ENCODE data around the gene CPED1. TPM values are rescaled to one million over a fixed set of nuclear protein-coding genes. Genes with fewer than 3 reads are reported as not detected.

The CPED1 gene
- total RNA-seq, 2 donors from 2014 or later: 4.0 to 15.9 TPM

GRCh38 chr7:121298831-121299239 lies 310.3 kb downstream of the CPED1 start:
- Histone ChIP-seq H3K9me3 (no peaks in the 10 kb centered on the region), H3K36me3 (no peaks in the 10 kb centered on the region), H3K27me3 (no peaks in the 10 kb centered on the region), H3K27ac (no peak overlapping the region), H3K4me3 (no peak overlapping the region), H3K4me1 (no peaks in the 10 kb centered on the region), H3K9ac (ENCODE audit: low read depth in 2 of 2, low read length in 2 of 2) (no peak overlapping the region)
- TF ChIP-seq, protein P1, sequence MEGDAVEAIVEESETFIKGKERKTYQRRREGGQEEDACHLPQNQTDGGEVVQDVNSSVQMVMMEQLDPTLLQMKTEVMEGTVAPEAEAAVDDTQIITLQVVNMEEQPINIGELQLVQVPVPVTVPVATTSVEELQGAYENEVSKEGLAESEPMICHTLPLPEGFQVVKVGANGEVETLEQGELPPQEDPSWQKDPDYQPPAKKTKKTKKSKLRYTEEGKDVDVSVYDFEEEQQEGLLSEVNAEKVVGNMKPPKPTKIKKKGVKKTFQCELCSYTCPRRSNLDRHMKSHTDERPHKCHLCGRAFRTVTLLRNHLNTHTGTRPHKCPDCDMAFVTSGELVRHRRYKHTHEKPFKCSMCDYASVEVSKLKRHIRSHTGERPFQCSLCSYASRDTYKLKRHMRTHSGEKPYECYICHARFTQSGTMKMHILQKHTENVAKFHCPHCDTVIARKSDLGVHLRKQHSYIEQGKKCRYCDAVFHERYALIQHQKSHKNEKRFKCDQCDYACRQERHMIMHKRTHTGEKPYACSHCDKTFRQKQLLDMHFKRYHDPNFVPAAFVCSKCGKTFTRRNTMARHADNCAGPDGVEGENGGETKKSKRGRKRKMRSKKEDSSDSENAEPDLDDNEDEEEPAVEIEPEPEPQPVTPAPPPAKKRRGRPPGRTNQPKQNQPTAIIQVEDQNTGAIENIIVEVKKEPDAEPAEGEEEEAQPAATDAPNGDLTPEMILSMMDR (IDR thresholded peaks at IDR 0.05): no peak
- no peak for DNase-seq
- intact Hi-C loops (cut with DNase I): no loop called here

DNA sequence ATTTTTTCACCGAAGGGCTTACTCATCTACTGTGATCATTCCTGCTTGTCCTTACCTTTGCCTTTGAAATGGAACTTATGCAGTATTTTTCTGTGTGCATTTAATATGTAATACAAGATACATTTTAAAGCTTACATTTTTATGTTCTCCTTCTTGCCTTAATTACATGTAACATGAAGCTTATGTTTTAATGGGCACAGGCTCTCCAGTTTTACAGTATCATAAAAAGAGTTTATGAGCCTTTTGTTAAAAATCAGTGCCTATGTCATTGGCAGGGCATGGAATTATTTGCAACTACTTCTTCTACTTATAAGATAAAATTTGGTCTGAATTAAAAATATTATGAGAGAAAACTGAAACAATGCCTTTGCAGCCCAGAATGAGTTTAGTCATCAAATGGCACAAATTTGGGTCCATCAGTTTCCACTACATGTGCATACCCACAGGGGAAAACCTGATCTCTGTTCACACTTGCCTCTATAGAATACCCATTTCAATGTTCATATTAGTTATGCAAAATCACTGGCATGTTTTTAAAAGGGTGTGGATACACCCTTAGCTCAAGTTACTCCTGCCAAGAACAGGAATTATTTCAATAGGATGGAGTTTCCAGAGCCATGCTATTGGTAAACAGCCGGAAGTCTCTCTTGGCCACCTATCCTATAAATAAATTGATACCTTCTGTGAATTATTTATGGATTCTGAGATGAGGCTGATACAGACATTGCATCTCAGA lies 312.3 kb downstream of the CPED1 start:
- no peak overlapping the region for H3K4me3 ChIP-seq
- no peak for DNase-seq
- H3K9me3 ChIP-seq: no peaks in the 10 kb centered on the region
- intact Hi-C loops (cut with DNase I): no loop called here
- no peak overlapping the region for H3K27ac ChIP-seq
- H3K4me1 ChIP-seq: no peaks in the 10 kb centered on the region
- no peak overlapping the region for H3K9ac ChIP-seq (ENCODE audit: low read depth in 2 of 2, low read length in 2 of 2)
- no peaks in the 10 kb centered on the region for H3K36me3 ChIP-seq
- TF ChIP-seq, protein P1 (IDR thresholded peaks at IDR 0.05): no peak
- no peaks in the 10 kb centered on the region for H3K27me3 ChIP-seq

DNA sequence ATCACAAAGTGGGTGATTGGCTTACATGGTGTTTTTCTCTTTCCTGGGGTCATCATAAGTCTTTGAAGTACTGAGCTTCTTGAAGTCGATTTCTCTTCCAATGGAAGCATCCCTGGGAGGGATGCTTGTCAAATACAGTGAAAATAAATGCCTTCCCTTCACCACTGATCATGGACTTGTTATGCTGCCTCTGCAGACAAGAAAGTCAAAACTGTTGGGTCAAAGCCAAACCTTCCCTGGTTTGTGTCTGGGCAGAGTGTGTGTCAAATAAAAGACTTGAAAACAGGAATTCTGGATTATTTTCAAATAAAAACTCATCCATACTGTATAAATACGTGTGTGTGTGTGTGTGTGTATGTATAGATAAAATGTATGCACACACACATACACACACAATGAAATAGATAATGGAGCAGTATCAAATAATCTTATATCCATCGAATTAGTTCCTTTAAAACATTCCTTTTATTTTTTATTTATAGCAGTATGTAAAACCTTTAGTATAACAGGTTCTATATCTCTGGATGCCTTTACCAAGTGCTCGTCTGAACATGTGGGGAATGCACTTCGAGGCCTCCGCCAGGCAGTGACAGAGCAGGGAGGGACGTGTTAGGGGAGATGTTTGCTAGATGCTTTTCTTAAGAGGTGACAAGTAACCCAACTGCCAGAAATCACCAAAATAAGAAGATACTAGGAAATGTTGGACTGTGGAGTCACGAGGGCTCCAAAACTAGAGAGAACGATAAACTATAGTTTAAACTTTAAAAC lies 313.1 kb downstream of the CPED1 start:
- no peak overlapping the region for H3K27ac ChIP-seq
- no peak overlapping the region for H3K9ac ChIP-seq (ENCODE audit: low read depth in 2 of 2, low read length in 2 of 2)

GRCh38 chr7:121302214-121302745 lies 313.8 kb downstream of the CPED1 start:
- H3K9ac ChIP-seq (ENCODE audit: low read depth in 2 of 2, low read length in 2 of 2): no peak overlapping the region
- H3K36me3 ChIP-seq: no peaks in the 10 kb centered on the region
- TF ChIP-seq, protein P1 (IDR thresholded peaks at IDR 0.05): no peak
- intact Hi-C loops (cut with DNase I): no loop called here
- H3K4me1 ChIP-seq: no peaks in the 10 kb centered on the region
- H3K9me3 ChIP-seq: no peaks in the 10 kb centered on the region
- no peaks in the 10 kb centered on the region for H3K27me3 ChIP-seq
- no peak overlapping the region for H3K4me3 ChIP-seq
- no peak for DNase-seq
- H3K27ac ChIP-seq: no peak overlapping the region

More for the DNA sequence above, 313.1 kb downstream of the CPED1 start:
- intact Hi-C loops (cut with DNase I): no loop called here
- Histone ChIP-seq H3K27me3 (no peaks in the 10 kb centered on the region), H3K9me3 (no peaks in the 10 kb centered on the region), H3K4me3 (no peak overlapping the region), H3K4me1 (no peaks in the 10 kb centered on the region), H3K36me3 (no peaks in the 10 kb centered on the region)
- DNase-seq: no peak
- TF ChIP-seq, protein P1 (IDR thresholded peaks at IDR 0.05): no peak

GRCh38 chr7:121303422-121304101 lies 315.1 kb downstream of the CPED1 start:
- H3K4me3 ChIP-seq: no peak overlapping the region
- no peak overlapping the region for H3K27ac ChIP-seq
- H3K9me3 ChIP-seq: no peaks in the 10 kb centered on the region
- H3K36me3 ChIP-seq: no peaks in the 10 kb centered on the region
- no peaks in the 10 kb centered on the region for H3K27me3 ChIP-seq
- intact Hi-C loops (cut with DNase I): no loop called here
- TF ChIP-seq, protein P1 (IDR thresholded peaks at IDR 0.05): no peak
- no peak for DNase-seq
- H3K9ac ChIP-seq (ENCODE audit: low read depth in 2 of 2, low read length in 2 of 2): no peak overlapping the region
- H3K4me1 ChIP-seq: no peaks in the 10 kb centered on the region

Measured in colonic mucosa (tissue), 4 donors.